IPS-18a (cell line): ENCODE results near the gene PMS1.
"Not testable (repeated sequence)": the region's sequence is repeated elsewhere in the genome, so short reads cannot be mapped to it uniquely, and the experiment has no call there.

Experiments
- H3K27ac ChIP-seq: one replicate; pipeline ENCODE4 v1.5.1; 2013; ENCODE audit warnings: low read length
- H3K27me3 ChIP-seq: one replicate; pipeline ENCODE4 v1.6.1; 2013; ENCODE audit warnings: mild to moderate bottlenecking, low read length; ENCODE audit not compliant: control insufficient read depth, insufficient read depth
- H3K36me3 ChIP-seq: one replicate; pipeline ENCODE4 v1.6.1; 2013; ENCODE audit warnings: low read depth, low read length; ENCODE audit not compliant: control insufficient read depth
- H3K4me1 ChIP-seq: one replicate; pipeline ENCODE4 v1.6.1; 2013; ENCODE audit warnings: low read depth, low read length; ENCODE audit not compliant: control insufficient read depth
- H3K4me3 ChIP-seq: one replicate; pipeline ENCODE4 v1.5.1; 2013; ENCODE audit warnings: low read length
- H3K9ac ChIP-seq: one replicate; pipeline ENCODE4 v1.6.1; 2013; ENCODE audit warnings: mild to moderate bottlenecking, low read length, moderate library complexity
- H3K9me3 ChIP-seq: one replicate; pipeline ENCODE4 v1.6.1; 2013; ENCODE audit warnings: low read depth, low read length; ENCODE audit not compliant: control insufficient read depth

The PMS1 gene

DNA sequence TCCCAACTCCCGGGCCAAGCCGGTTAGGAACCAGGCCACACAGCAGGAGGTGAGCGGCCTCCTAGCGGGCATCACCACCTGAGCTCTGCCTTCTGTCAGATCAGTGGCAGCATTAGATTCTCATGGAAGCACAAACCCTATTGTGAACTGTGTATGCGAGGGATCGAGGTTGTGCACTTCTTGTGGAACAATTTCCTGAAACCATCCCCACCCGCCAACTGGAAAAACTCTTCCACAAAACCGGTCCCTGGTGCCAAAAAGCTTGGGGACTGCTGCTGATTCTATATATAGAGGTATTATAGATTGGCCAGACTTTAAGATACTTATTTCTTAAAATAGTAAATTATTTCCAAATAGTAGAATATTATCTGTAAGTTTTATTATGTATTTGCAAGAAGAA lies 89.4 kb downstream of the PMS1 start:
- Histone ChIP-seq H3K36me3 (peaks cover 8% of the 10 kb centered on the region), H3K27ac (no peak overlapping the region), H3K27me3 (no peaks in the 10 kb centered on the region), H3K9ac (no peak overlapping the region), H3K9me3 (no peaks in the 10 kb centered on the region), H3K4me1 (no peaks in the 10 kb centered on the region), H3K4me3 (no peak overlapping the region)

DNA sequence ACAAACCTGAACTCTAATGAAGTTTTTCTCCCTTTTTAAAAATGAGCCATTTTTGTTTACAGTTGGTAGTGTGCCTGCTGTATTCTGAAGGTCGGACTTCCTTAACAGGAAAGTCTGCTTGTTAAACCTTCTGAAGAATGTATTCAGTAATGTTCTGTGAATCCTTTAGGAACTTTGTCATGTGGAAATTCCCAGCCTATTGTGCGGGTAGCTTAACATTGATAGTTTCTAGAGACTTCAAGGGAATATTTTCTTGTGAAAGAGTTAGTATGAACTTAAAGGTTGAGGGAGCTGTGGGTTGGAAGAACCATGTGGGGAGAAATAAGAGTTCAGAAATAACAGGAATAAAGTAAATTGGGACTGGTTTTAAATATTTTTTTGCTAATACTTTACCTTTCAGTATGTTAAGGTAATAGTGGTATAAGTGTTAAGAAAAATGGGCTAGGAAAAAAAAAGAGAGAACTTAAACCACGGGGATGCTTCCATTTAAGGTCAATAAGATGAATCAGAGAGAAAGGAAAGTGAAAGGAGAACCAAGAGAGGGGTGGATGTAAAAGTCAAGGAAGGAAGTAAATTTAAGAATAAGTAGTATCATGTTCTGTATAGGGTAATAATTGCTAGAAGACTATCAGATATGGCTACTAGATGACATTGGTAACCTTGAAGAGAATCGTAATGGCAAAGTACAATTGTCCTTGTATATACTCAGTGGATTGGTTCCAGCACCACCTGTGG lies 90.5 kb downstream of the PMS1 start:
- Histone ChIP-seq H3K27me3 (no peaks in the 10 kb centered on the region), H3K27ac (no peak overlapping the region), H3K36me3 (peaks cover 8% of the 10 kb centered on the region), H3K4me1 (no peaks in the 10 kb centered on the region), H3K4me3 (no peak overlapping the region), H3K9ac (no peak overlapping the region), H3K9me3 (no peaks in the 10 kb centered on the region)

DNA sequence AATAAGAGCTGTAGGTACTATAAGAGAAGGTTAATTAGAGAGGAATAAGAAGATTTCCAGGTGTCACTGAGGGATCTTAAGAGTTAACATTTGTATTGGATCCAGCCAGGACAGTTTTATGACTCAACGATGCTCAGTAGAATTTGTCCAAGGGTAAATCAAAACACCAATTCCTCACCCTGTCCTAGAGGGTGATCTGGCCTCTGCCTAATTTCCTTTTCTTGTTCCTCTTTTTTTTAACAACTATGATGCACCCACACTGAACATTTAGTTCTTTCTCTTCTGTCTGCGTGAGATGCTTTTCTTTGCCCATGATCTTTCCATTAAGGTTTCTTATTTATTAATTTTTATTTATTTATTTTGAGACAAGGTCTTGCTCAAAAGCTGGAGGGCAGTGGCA lies 92.0 kb downstream of the PMS1 start:
- Histone ChIP-seq H3K27me3 (no peaks in the 10 kb centered on the region), H3K9ac (no peak overlapping the region), H3K9me3 (no peaks in the 10 kb centered on the region), H3K27ac (no peak overlapping the region), H3K4me3 (no peak overlapping the region), H3K36me3 (peaks cover 8% of the 10 kb centered on the region), H3K4me1 (no peaks in the 10 kb centered on the region)

DNA sequence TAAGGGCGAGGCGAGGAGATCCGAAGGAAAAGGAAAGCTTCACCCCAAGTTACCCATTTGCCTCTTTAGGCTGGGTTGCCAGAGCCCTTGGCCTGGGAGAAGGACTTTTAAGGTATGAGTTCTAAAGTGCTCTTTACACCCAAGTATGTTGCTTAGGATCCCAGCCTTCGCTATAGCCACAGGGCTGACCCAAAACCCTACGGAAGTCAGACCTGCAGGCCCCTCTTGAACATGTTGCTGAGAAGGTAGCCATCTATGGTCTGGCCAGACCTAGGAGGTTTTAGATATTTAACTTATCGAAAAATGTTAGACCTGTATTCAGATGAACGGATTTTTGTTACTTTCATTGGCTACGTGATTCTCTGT lies 95.4 kb downstream of the PMS1 start:
- Histone ChIP-seq H3K9ac (no peak overlapping the region), H3K36me3 (peaks cover 5% of the 10 kb centered on the region), H3K9me3 (no peaks in the 10 kb centered on the region), H3K4me1 (no peaks in the 10 kb centered on the region), H3K27me3 (no peaks in the 10 kb centered on the region), H3K4me3 (no peak overlapping the region), H3K27ac (no peak overlapping the region)

DNA sequence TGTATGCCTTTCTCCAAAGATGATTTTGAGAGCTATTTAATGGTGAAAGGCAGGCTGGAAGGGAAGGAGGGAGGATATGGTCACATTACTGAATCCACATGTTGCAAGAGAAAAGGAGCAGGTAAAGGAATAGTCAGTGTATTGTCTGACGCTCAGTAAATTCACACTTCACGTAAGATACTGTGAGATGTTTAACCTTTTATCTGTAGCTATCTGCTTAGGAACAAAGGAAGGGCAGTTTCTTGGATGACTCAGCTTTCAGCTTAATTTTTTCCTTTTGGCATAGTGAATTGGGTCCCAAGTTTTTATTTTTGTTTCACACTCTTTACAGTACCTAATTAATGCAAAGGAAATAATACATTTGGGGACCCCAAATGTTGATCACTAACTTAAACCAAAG lies 96.2 kb downstream of the PMS1 start:
- Histone ChIP-seq H3K9me3 (no peaks in the 10 kb centered on the region), H3K36me3 (peaks cover 5% of the 10 kb centered on the region), H3K4me1 (no peaks in the 10 kb centered on the region), H3K4me3 (no peak overlapping the region), H3K27me3 (no peaks in the 10 kb centered on the region), H3K27ac (no peak overlapping the region), H3K9ac (peak overlapping the region; percentile 6)

DNA sequence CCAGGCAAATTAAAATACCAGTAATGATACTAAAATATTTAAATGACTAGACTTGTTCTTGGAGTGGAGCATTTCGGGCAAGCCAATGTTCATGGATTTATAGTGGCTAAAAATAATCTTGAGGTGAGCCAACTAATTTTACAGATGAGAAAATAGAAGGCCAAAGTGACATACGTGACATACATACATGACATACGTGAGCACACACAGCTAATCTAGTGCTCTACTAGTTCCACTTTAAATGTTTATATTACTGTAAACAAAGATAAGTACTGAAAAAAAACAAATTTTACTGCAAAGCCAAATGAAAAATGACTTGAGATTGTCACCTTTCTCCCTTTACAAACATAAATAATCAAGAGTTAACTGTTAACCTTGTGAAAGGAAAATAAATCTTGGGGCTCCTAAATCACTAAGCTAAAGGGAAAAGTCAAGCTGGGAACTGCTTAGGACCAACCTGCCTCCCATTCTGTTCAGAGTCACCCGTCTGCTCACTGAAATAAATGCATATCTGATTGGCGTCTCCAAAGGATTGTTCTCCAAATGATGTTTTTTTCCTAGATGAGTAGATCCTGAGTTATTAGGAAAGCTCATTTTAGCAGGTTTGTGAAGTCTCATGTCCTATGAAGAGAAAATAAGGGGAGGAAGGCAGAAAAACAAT lies 96.7 kb downstream of the PMS1 start:
- Histone ChIP-seq H3K9ac (peak overlapping the region; percentile 6), H3K36me3 (peaks cover 5% of the 10 kb centered on the region), H3K4me3 (no peak overlapping the region), H3K27me3 (no peaks in the 10 kb centered on the region), H3K27ac (no peak overlapping the region), H3K9me3 (no peaks in the 10 kb centered on the region), H3K4me1 (no peaks in the 10 kb centered on the region)

DNA sequence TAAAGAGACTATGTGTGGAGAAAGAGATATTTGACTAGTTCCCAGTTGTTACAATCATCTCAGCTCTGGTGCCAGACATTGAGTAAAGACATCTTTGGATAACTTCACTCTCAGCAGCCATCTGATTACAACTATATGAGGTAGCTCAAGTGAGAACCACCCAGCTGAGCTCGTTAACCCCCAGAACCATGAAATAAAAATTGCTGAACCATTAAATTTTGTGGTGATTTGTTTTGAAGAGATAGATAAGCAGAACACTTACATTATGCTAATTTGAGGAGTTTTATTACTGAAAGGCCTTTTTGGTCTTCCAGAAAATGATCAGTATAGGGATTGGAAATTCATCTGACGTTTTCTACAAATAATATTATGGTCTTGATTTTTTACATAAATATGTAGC lies 101.1 kb downstream of the PMS1 start:
- no peak overlapping the region for H3K4me3 ChIP-seq
- H3K9ac ChIP-seq = no peak overlapping the region
- H3K9me3 ChIP-seq = no peaks in the 10 kb centered on the region
- H3K27me3 ChIP-seq = no peaks in the 10 kb centered on the region
- no peaks in the 10 kb centered on the region for H3K4me1 ChIP-seq
- no peak overlapping the region for H3K27ac ChIP-seq
- no peaks in the 10 kb centered on the region for H3K36me3 ChIP-seq

DNA sequence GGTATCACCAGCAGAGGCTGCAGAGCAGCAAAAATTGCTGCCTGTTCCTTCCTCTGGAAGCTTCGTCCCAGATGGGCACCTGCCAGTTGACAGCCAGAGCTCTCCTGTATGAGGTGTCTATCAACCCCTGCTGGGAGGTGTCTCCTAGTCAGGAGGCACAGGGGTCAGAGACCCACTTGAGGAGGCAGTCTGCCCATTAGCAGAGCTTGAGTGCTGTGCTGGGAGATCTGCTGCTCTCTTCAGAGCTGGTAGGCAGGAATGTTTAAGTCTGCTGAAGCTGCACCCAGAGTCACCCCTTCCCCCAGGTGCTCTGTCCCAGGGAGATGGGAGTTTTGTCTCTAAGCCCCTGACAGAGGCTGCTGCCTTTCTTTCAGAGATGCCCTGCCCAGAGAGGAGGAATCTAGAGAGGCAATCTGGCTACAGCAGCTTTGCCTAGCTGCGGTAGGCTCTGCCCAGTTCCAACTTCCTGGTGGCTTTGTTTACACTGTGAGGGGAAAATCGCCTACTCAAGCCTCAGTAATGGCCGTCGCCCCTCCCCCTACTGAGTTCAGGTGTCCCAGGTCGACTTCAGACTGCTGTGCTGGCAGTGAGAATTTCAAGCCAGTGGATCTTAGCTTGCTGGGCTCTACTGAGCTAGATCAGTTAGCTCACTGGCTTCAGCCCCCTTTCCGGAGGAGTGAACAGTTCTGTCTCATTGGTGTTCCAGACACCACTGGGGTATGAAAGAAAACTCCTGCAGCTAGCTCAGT lies 108.5 kb downstream of the PMS1 start:
- not testable (repeated sequence) for H3K4me3 ChIP-seq, H3K36me3 ChIP-seq, H3K27me3 ChIP-seq, H3K9me3 ChIP-seq, H3K27ac ChIP-seq, H3K4me1 ChIP-seq, H3K9ac ChIP-seq

DNA sequence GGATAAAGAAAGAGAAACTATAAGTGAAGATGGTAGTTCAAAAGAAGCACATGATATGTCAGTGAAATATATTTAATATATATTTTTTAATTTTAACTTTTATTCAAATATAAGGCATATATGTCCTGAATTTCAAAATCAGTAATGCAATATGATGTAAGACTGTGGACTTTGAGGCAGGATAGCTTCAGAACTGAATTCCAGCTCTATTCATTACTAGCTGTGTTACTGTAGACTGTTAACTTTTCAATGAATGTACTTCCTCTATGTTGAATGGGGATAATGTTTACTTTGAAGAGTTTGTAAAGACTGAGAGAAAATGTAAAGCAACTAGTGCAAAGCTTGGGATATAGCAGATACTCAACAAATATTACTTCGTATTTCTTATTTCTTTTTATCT lies 112.6 kb downstream of the PMS1 start:
- Histone ChIP-seq H3K4me3 (no peak overlapping the region), H3K9me3 (peaks cover 2% of the 10 kb centered on the region), H3K9ac (no peak overlapping the region), H3K36me3 (no peaks in the 10 kb centered on the region), H3K4me1 (no peaks in the 10 kb centered on the region), H3K27me3 (no peaks in the 10 kb centered on the region), H3K27ac (no peak overlapping the region)

DNA sequence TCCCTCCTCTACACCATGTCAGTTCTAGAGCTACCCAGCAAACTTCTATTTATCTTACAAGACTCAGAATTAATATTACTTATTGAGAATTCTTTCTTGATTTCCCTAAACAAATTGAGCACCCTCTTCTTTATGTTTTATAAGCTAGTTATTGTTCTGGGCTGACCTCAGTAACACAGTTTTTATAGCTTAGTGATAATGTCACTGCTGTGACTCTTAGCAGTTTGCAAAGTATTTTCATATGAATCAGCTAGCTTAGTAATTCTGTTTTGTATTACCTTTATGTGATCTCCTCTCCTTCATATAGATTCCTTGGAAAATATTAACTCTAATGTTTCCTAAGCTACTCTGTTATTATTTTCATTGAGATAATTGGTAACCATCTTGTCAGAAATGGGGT lies 114.9 kb downstream of the PMS1 start:
- Histone ChIP-seq H3K27ac (no peak overlapping the region), H3K27me3 (no peaks in the 10 kb centered on the region), H3K4me1 (no peaks in the 10 kb centered on the region), H3K9me3 (no peaks in the 10 kb centered on the region), H3K4me3 (no peak overlapping the region), H3K36me3 (no peaks in the 10 kb centered on the region), H3K9ac (no peak overlapping the region)

DNA sequence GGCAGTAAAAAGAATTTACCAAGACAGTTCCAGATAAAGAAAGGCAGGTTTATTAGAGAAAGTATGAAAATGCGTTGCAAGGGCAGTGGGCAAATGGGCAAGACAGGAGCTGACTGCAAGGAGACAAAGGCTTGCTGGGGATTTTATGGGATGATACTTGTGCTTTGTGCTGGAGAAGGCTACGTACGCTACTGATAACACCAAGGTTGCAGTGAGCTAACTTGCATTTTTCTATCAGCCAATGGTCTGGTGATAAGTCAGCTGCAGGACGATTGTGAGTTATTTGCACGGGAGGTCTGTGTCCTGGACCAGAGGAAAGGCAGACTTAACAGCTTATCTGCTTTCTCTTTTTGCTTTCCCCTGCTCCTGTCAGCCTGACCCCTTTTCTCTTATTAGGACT lies 116.5 kb downstream of the PMS1 start:
- Histone ChIP-seq H3K27ac (no peak overlapping the region), H3K4me3 (no peak overlapping the region), H3K9ac (no peak overlapping the region), H3K9me3 (no peaks in the 10 kb centered on the region), H3K27me3 (no peaks in the 10 kb centered on the region), H3K4me1 (no peaks in the 10 kb centered on the region), H3K36me3 (no peaks in the 10 kb centered on the region)

DNA sequence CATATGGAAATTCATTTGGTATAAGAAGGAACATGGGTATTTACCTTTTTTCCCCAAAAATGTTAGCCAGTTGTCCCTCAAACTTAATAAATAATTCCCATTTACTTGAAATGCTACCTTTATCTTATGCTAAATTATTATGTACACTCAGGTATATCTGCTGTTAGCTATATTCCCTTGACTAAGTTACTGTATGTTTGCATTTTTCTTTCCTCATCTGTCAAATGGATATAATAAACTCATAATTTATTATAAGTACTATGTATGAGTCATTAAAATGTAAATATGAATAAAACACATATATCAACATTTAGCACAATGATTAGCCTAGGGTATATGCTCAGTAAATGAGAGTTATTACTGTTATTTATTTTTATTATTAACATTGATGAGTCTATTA lies 117.4 kb downstream of the PMS1 start:
- no peak overlapping the region for H3K9ac ChIP-seq
- no peaks in the 10 kb centered on the region for H3K9me3 ChIP-seq

More for the DNA sequence above, 117.4 kb downstream of the PMS1 start:
- no peak overlapping the region for H3K4me3 ChIP-seq
- no peaks in the 10 kb centered on the region for H3K27me3 ChIP-seq
- H3K36me3 ChIP-seq = no peaks in the 10 kb centered on the region
- H3K27ac ChIP-seq = no peak overlapping the region
- no peaks in the 10 kb centered on the region for H3K4me1 ChIP-seq
